ENCODE data around the gene SLX4IP. TPM values are rescaled to one million over a fixed set of nuclear protein-coding genes. Genes with fewer than 3 reads are reported as not detected.
A peak's percentile ranks its signal among the peaks of the same experiment; 100 is the strongest.

The SLX4IP gene
- total and polyA plus RNA-seq, 2 of the 13 experiments (the other 11 are each of a cell fraction or from before 2014, with no cell fraction given): 3.6 to 7.3 TPM

- no peak for TF ChIP-seq SOX6 (IDR thresholded peaks at IDR 0.05)
- TF ChIP-seq SOX6 (CRISPR knock-in tag; IDR thresholded peaks at IDR 0.05): no peak; the same call in 1 of the 2 replicates
- peak; percentile 56; the same call in 1 of the 2 replicates for TF ChIP-seq SOX5 (CRISPR knock-in tag; IDR thresholded peaks at IDR 0.05; ENCODE audit: borderline replicate concordance)
- peak; percentile 65; the same call in 1 of the 2 replicates for TF ChIP-seq MED13 (CRISPR knock-in tag; IDR thresholded peaks at IDR 0.05)
- 0 out of 2 replicates have a peak, but pooled peaks have one; percentile 62 for TF ChIP-seq PAWR (CRISPR knock-in tag; IDR thresholded peaks at IDR 0.05; ENCODE audit: borderline replicate concordance)
- TF ChIP-seq ZNF576 (CRISPR knock-in tag; IDR thresholded peaks at IDR 0.05): no peak
- TF ChIP-seq ZBTB40 (IDR thresholded peaks at IDR 0.05): no peak
- TF ChIP-seq ZBTB40 (CRISPR knock-in tag; IDR thresholded peaks at IDR 0.05): peak; percentile 40; the same call in 1 of the 2 replicates
- 0 out of 2 replicates have a peak, but pooled peaks have one; percentile 28 for TF ChIP-seq ZNF329 (CRISPR knock-in tag; IDR thresholded peaks at IDR 0.05; ENCODE audit: low read depth)
- TF ChIP-seq ZNF367 (CRISPR knock-in tag; IDR thresholded peaks at IDR 0.05; ENCODE audit: borderline replicate concordance): peak; percentile 71; the same call in 1 of the 2 replicates
- TF ChIP-seq, protein P1, sequence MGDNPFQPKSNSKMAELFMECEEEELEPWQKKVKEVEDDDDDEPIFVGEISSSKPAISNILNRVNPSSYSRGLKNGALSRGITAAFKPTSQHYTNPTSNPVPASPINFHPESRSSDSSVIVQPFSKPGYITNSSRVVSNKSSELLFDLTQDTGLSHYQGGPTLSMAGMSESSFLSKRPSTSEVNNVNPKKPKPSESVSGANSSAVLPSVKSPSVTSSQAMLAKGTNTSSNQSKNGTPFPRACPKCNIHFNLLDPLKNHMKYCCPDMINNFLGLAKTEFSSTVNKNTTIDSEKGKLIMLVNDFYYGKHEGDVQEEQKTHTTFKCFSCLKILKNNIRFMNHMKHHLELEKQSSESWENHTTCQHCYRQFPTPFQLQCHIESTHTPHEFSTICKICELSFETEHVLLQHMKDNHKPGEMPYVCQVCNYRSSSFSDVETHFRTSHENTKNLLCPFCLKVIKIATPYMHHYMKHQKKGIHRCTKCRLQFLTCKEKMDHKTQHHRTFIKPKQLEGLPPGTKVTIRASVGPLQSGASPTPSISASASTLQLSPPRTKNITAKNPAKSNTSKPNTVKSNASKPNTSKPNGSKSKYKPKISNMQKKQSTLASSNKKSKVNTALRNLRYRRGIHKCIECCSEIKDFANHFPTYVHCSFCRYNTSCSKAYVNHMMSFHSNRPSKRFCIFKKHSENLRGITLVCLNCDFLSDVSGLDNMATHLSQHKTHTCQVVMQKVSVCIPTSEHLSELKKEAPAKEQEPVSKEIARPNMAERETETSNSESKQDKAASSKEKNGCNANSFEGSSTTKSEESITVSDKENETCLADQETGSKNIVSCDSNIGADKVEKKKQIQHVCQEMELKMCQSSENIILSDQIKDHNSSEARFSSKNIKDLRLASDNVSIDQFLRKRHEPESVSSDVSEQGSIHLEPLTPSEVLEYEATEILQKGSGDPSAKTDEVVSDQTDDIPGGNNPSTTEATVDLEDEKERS (CRISPR knock-in tag; IDR thresholded peaks at IDR 0.05): no peak
- TF ChIP-seq, protein P2, sequence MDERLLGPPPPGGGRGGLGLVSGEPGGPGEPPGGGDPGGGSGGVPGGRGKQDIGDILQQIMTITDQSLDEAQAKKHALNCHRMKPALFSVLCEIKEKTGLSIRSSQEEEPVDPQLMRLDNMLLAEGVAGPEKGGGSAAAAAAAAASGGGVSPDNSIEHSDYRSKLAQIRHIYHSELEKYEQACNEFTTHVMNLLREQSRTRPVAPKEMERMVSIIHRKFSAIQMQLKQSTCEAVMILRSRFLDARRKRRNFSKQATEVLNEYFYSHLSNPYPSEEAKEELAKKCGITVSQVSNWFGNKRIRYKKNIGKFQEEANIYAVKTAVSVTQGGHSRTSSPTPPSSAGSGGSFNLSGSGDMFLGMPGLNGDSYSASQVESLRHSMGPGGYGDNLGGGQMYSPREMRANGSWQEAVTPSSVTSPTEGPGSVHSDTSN (CRISPR knock-in tag; IDR thresholded peaks at IDR 0.05): no peak
- TF ChIP-seq SRSF9 (IDR thresholded peaks at IDR 0.05; ENCODE audit: borderline replicate concordance, insufficient read depth, low read depth, low read length, poor library complexity, severe bottlenecking): no peak
- peak; percentile 46 for TF ChIP-seq THAP11 (CRISPR knock-in tag; IDR thresholded peaks at IDR 0.05)
Measured at GRCh38 chr20:10673842-10674683, 239.0 kb downstream of the SLX4IP start, which contains the start of gene JAG1 (continued).
